Measurements from ENCODE around the gene EPN2. TPM values are rescaled to one million over a fixed set of nuclear protein-coding genes. Genes with fewer than 3 reads are reported as not detected.

The EPN2 gene
- 92.0 TPM for total RNA-seq

GRCh38 chr17:19237139-19237388, at the start of gene EPN2:
Gene EPN2, plus strand, starts transcription at chr17:19237366. Its CDS starts 45,754 bp downstream, at chr17:19283120.

DNA sequence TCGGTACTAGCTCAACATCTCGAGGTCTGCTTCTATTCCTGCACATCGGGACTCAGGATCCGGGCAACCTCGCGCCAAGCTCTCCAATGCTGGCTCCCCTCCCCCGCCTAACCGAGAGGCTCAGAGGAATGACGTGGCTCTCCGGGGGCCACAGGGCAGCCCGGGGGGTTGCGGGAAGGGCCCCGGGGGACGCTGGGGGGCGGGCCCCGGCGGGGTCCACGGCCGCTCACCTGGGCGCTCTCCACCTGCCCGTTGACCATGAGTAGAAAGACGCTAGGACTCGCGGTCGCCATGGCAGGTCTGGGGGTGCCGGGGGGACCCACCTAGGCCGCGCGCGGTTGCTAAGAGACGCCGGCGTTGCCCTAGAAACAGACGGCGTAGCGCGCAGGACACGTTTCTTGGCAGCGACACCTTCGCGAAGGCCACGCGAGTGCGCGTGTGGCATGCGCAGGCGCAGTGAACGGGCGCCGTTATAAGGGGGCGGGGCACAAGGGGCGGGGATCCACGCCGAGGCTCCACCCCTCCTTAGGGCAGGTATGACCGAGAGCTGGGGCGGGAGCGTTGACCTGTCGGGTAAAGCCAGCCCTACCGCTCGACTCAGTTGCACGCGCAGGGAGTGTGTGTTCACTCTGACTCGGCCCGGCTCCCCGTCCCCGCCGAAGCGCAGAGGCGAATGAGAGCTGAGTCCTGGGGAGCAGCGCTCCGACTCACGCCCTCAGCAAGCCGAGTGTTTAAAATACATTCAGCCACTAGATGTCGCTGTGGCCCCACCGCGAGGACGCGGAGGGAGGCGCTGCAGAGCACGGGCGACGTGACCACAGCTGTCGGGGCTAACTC, 125.3 kb downstream of the EPN2 start, which contains the start of gene B9D1:
Gene B9D1, minus strand, starts transcription at position 447 of the 837 bp plus-strand sequence. Its CDS starts 154 bp downstream, at position 293.

DNA sequence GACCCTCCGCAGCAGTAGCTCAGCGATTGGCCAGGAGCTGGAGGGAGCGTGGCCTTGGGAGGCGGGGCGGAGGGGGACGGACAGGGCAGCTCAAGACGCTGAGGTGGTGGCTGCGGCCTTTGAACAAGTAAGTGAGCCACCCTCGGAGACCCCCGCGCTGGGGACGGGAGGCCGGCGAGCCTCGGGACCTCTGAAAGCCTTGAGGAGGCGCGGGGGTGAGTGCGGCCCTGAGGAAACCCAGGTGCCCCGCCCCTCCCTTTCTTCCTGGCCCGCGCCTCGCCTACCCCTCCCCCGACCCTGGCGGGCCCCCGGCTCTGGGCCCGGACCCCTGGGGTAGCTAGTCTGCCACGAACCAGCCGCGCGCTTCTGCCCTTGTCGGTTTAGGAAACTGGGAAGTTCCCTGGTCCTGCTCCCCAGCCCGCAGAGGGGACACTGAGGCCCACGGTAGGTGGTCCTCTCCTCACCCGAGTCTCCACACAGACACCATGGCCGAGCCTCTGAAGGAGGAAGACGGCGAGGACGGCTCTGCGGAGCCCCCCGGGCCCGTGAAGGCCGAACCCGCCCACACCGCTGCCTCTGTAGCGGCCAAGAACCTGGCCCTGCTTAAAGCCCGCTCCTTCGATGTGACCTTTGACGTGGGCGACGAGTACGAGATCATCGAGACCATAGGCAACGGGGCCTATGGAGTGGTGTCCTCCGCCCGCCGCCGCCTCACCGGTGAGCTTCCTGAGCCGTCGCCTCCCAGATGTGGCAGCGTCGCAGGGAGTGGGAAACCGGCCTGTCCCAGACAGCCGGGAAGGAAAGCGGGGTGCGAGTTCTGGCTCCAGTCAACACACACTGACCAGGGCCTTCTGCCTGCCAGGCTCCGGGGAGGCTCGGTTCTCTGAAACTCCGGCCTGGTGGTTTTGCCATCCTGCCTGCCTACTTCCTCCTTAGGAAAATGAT, 141.5 kb downstream of the EPN2 start, which contains the start of gene MAPK7:
Gene MAPK7, plus strand, starts transcription at position 83 of the 945 bp plus-strand sequence. Its CDS starts 403 bp downstream, at position 486.

Small RNAs within 50 kb of the gene (small RNA-seq; reads per million reads assigned to genes)
- 14.3 reads per million, percentile 91 among the genes with 10 or more reads in this experiment for gene MIR1180 (ENCODE audit: low replicate concordance)

Other genes starting within 250 kb of the EPN2 start
- 0.31 TPM for gene FAM83G, start 232.6 kb upstream of the EPN2 start, total RNA-seq
- 2.8 TPM for gene GRAP, start 190.4 kb upstream of the EPN2 start, total RNA-seq
- gene GRAPL, start 109.8 kb upstream of the EPN2 start, total RNA-seq = 5.0 TPM
- 15.3 TPM for gene B9D1, start 125.4 kb downstream of the EPN2 start, total RNA-seq
- gene MAPK7, start 141.1 kb downstream of the EPN2 start, total RNA-seq = 23.2 TPM
- gene MFAP4, start 149.8 kb downstream of the EPN2 start, total RNA-seq = 1.3 TPM
- gene RNF112, start 173.9 kb downstream of the EPN2 start, total RNA-seq = 47.6 TPM

Measured in parietal lobe (tissue), 2 donors.